K562 (cell line): Measurements from ENCODE around the gene MRRF. TPM values are rescaled to one million over a fixed set of nuclear protein-coding genes. Genes with fewer than 3 reads are reported as not detected.
A peak's percentile ranks its signal among the peaks of the same experiment; 100 is the strongest.

ENCODE experiments used
- ATAC-seq: fragments of 200-7000 bp; cut with Tn5 transposase; 3 replicates; pipeline ENCODE4 v1.9.1; 2020; ENCODE audit warnings: moderate library complexity
- BruUV-seq: library from RNA; stranded (reverse); fragments of 400-500 nt; replicated peaks from 2 replicates; lab custom pipeline; 2021; lab: Mats Ljungman, UMichigan
- CTCF ChIA-PET: fragments of 300-600 bp; formaldehyde crosslinking; extraction: SDS; loops from one replicate; lab custom pipeline; 2021; ENCODE audit warnings: low intra/inter-chr PET ratio; lab: Yijun Ruan, JAX
- POLR2A ChIA-PET: fragments of 300-600, 350-650 bp; sonication (Branson Sonifier 250); formaldehyde crosslinking; extraction: SDS; loops from one replicate; lab custom pipeline; 2021; ENCODE audit warnings: antibody characterized with exemption, inconsistent platforms; lab: Yijun Ruan, JAX
- DNase-seq, 4 experiments: peaks; one replicate each; pipeline versions ENCODE4 v3.0.0 to v3.0.0-alpha.2; 2011 to 2018; ENCODE audit warnings: low spot score in 3 of 4, mixed read lengths in 3 of 4; ENCODE audit errors: extremely low read depth in 1 of 4
- FAIRE-seq: peaks from 2 replicates; lab custom pipeline; 2011; peaks lifted over from hg19 to GRCh38; lab: Jason Lieb, UNC
- H2AFZ ChIP-seq: 2 replicates; pipeline ENCODE4 v1.6.0; 2011; ENCODE audit warnings: low read depth, low read length, control low read depth, inconsistent platforms
- H3K27ac ChIP-seq: fragments of 200-600 bp; 3 replicates; pipeline ENCODE4 v1.8.0; 2011; ENCODE audit warnings: low read depth, mild to moderate bottlenecking, control low read depth, inconsistent platforms, low read length, moderate library complexity, mixed read lengths; ENCODE audit errors: extremely low read depth
- H3K27me3 ChIP-seq, 2 experiments: fragments of 300-600 bp in 1 of 2; 2 replicates in 1 of 2; 3 replicates in 1 of 2; pipeline versions ENCODE4 v1.6.0 to v1.8.0; 2011; ENCODE audit warnings: inconsistent platforms in 2 of 2, low read length in 2 of 2, mild to moderate bottlenecking in 1 of 2, mixed read lengths in 1 of 2, moderate library complexity in 1 of 2; ENCODE audit not compliant: control insufficient read depth in 2 of 2, insufficient read depth in 2 of 2
- H3K36me3 ChIP-seq: fragments of 300-600 bp; 3 replicates; pipeline ENCODE4 v1.8.0; 2011; ENCODE audit warnings: mild to moderate bottlenecking, low read length, inconsistent platforms; ENCODE audit not compliant: control insufficient read depth, insufficient read depth
- H3K4me1 ChIP-seq, 2 experiments: fragments of 200-600 bp in 1 of 2; replicated peaks in 1 of 2; 2 replicates in 1 of 2; 3 replicates in 1 of 2; pipeline versions ENCODE4 v1.5.1 to v1.8.0; 2011; ENCODE audit warnings: inconsistent platforms in 2 of 2, low read length in 2 of 2, mild to moderate bottlenecking in 1 of 2, mixed read lengths in 1 of 2, moderate library complexity in 1 of 2; ENCODE audit not compliant: control insufficient read depth in 2 of 2, insufficient read depth in 2 of 2
- H3K4me2 ChIP-seq: 2 replicates; pipeline ENCODE4 v1.6.1; 2011; ENCODE audit warnings: low read length, control low read depth, inconsistent platforms, mixed read lengths; ENCODE audit not compliant: insufficient read depth
- H3K4me3 ChIP-seq: fragments of 200-600 bp; sonication (generic), shearing (Covaris generic); 2 replicates; pipeline ENCODE4 v1.5.1; 2016; ENCODE audit warnings: control low read depth, inconsistent platforms
- H3K79me2 ChIP-seq: fragments of 200-600 bp; 3 replicates; pipeline ENCODE4 v1.8.0; 2011; ENCODE audit warnings: low read length, inconsistent platforms; ENCODE audit not compliant: control insufficient read depth, insufficient read depth
- H3K9ac ChIP-seq, 2 experiments: 2 replicates each; pipeline versions ENCODE4 v1.6.0 to v1.6.1; 2011; ENCODE audit warnings: low read depth in 2 of 2, low read length in 2 of 2, control low read depth in 1 of 2, inconsistent platforms in 1 of 2, mild to moderate bottlenecking in 1 of 2, mixed read lengths in 1 of 2; ENCODE audit not compliant: insufficient read depth in 1 of 2
- H3K9me1 ChIP-seq: one replicate; pipeline ENCODE4 v1.6.0; 2011; ENCODE audit warnings: inconsistent platforms, mild to moderate bottlenecking, low read length, moderate library complexity; ENCODE audit not compliant: control insufficient read depth, insufficient read depth
- H3K9me3 ChIP-seq: replicated peaks from 2 replicates; pipeline ENCODE4 v1.5.1; 2011; ENCODE audit warnings: low read depth, low read length, inconsistent platforms; ENCODE audit not compliant: control insufficient read depth, insufficient read depth
- H4K20me1 ChIP-seq: replicated peaks from 2 replicates; pipeline ENCODE4 v1.6.1; 2011; ENCODE audit warnings: low read length, inconsistent platforms, mixed read lengths; ENCODE audit not compliant: control insufficient read depth, insufficient read depth
- BCLAF1 ChIP-seq, 2 experiments: fragments of 450-650 bp in 1 of 2; IDR thresholded peaks; 2 replicates each; pipeline ENCODE4 v1.6.1; 2011 to 2017; ENCODE audit warnings: low read depth in 2 of 2, antibody characterized with exemption in 1 of 2, borderline replicate concordance in 1 of 2, low read length in 1 of 2, mild to moderate bottlenecking in 1 of 2, mixed read lengths in 1 of 2; ENCODE audit not compliant: control insufficient read depth in 1 of 2
- BCOR ChIP-seq: fragments of 450-650 bp; IDR thresholded peaks from 2 replicates; pipeline ENCODE4 v1.6.1; 2016
- E2F1 ChIP-seq: sonication (generic); formaldehyde crosslinking; IDR thresholded peaks from 2 replicates; pipeline ENCODE4 v1.8.1; 2023; ENCODE audit warnings: mild to moderate bottlenecking, missing genetic modification reagents, moderate library complexity
- EWSR1 ChIP-seq: fragments of 450-650 bp; IDR thresholded peaks from 2 replicates; pipeline ENCODE4 v1.6.1; 2018; ENCODE audit warnings: borderline replicate concordance, mild to moderate bottlenecking, low read depth, moderate library complexity; ENCODE audit not compliant: partially characterized antibody
- GATAD2B ChIP-seq: fragments of 450-650 bp; IDR thresholded peaks from 2 replicates; pipeline ENCODE4 v1.6.1; 2017; ENCODE audit warnings: mild to moderate bottlenecking, borderline replicate concordance
- HLTF ChIP-seq: fragments of 450-650 bp; IDR thresholded peaks from 2 replicates; pipeline ENCODE4 v1.6.1; 2016
- HOMEZ ChIP-seq: fragments of 250-450 bp; sonication (Bioruptor Pico); IDR thresholded peaks from 2 replicates; pipeline ENCODE4 v1.4.0; 2020; ENCODE audit warnings: mild to moderate bottlenecking, moderate library complexity
- KLF6 ChIP-seq: fragments of 250-450 bp; sonication (Bioruptor Pico); IDR thresholded peaks from 2 replicates; pipeline ENCODE4 v1.4.0; 2020; ENCODE audit warnings: mild to moderate bottlenecking, moderate library complexity, borderline replicate concordance
- MYNN ChIP-seq, 2 experiments: sonication (generic); formaldehyde crosslinking in 1 of 2; IDR thresholded peaks; 2 replicates each; pipeline versions ENCODE4 v1.5.0 to v1.6.1; 2016 to 2020; ENCODE audit warnings: antibody characterized with exemption in 1 of 2, missing genetic modification reagents in 1 of 2
- NFATC3 ChIP-seq: fragments of 450-650 bp; IDR thresholded peaks from 2 replicates; pipeline ENCODE4 v1.6.1; 2017; ENCODE audit warnings: mild to moderate bottlenecking
- NR2F6 ChIP-seq: fragments of 450-650 bp; formaldehyde crosslinking; IDR thresholded peaks from 2 replicates; pipeline ENCODE4 v1.4.0; 2020; ENCODE audit warnings: mild to moderate bottlenecking
- RBM39 ChIP-seq: fragments of 200-400 bp; formaldehyde crosslinking; optimal IDR thresholded peaks from 2 replicates; pipeline ENCODE3; 2018; ENCODE audit warnings: low read depth, low read length
- STAT5B ChIP-seq: fragments of 250-450 bp; sonication (Bioruptor Pico); IDR thresholded peaks from 2 replicates; pipeline ENCODE4 v1.8.0; 2021; ENCODE audit warnings: mild to moderate bottlenecking, inconsistent platforms
- ZNF316 ChIP-seq: fragments of 450-650 bp; IDR thresholded peaks from 2 replicates; pipeline ENCODE4 v1.6.1; 2016
- ZNF655 ChIP-seq: fragments of 250-450 bp; sonication (Bioruptor Pico); IDR thresholded peaks from 2 replicates; pipeline ENCODE4 v1.5.0; 2021
- WGBS: fragments of 100-300 bp; shearing (Covaris generic); methylation state at CpG from one replicate; pipeline ENCODE4 v1.1.6; 2016; ENCODE audit warnings: low coverage, mixed read lengths; ENCODE audit not compliant: insufficient coverage; ENCODE audit errors: missing lambda C conversion rate; 5-methylcytosine and 5-hydroxymethylcytosine counted together
- in situ Hi-C: fragments of 300-500 bp; cut with MboI; formaldehyde crosslinking; loops from 4 replicates; pipeline ENCODE4 v1.15.0; 2018; ENCODE audit warnings: inconsistent platforms, mixed read lengths
- intact Hi-C: fragments of 100-400 bp; cut with micrococcal nuclease; formaldehyde crosslinking; loops from 2 replicates; pipeline ENCODE4 v1.14.2; 2022
- polyA plus RNA-seq, 8 experiments: library from polyadenylated mRNA; depleted of rRNA in 4 of 8; stranded (reverse) in 5 of 8; unstranded in 3 of 8; fragments of >200 nt; fragmentation: Nextera tagmentation in 2 of 8; fragmentation: Illumina TruSeq in 1 of 8; extraction: Ambion mirVana in 2 of 8; extraction: Trizol in 1 of 8; gene quantifications; 2 replicates each; pipeline versions ENCODE4 v1.2.1 to v1.2.3, GENCODE V29; 2011 to 2014; ENCODE audit warnings: inconsistent platforms in 1 of 8, missing spikeins in 1 of 8
- total RNA-seq, 7 experiments: library from RNA; depleted of rRNA in 6 of 7; stranded (reverse); fragments of >200 nt in 6 of 7; fragmentation: Illumina TruSeq in 2 of 7; extraction: Trizol in 2 of 7; gene quantifications; 2 replicates each; pipeline versions ENCODE4 v1.2.1 to v1.2.3, GENCODE V29; 2011 to 2021; ENCODE audit warnings: low replicate concordance in 1 of 7

The MRRF gene
- total and polyA plus RNA-seq, 9 of the 15 experiments (the other 6 are each of a cell fraction or from before 2014, with no cell fraction given), result 55.0 to 105 (median 81.2) TPM

GRCh38 chr9:122331523-122331927 lies 66.8 kb downstream of the MRRF start:
- H3K79me2 ChIP-seq, result no peaks in the 10 kb centered on the region
- peak overlapping the region; percentile 51; the same call in 1 of the 3 replicates for H3K27ac ChIP-seq
- ATAC-seq (peak; percentile 37), DNase-seq (peak; percentile 39 to 75 (median 52)), FAIRE-seq (peak; percentile 94)
- H2AFZ ChIP-seq, result peak overlapping the region; percentile 22; the same call in 1 of the 2 replicates
- CTCF ChIA-PET, result no interaction called here
- H4K20me1 ChIP-seq, result no peaks in the 10 kb centered on the region
- peaks cover 2% of the 10 kb centered on the region for H3K9me1 ChIP-seq
- H3K36me3 ChIP-seq, result peaks cover 32% of the 10 kb centered on the region; the same call in 2 of the 3 replicates
- no peaks in the 10 kb centered on the region for H3K27me3 ChIP-seq
- H3K4me3 ChIP-seq, result no peak overlapping the region; the same call in 1 of the 2 replicates
- H3K4me1 ChIP-seq, result peaks cover 14 to 26% of the 10 kb centered on the region in 2 experiments
- WGBS, result 0% methylated on average over 2 of the region's 3 CpGs
- peak overlapping the region; percentile 34 to 67; a peak in 3 of 4 replicates for H3K9ac ChIP-seq
- H3K4me2 ChIP-seq, result peak overlapping the region; percentile 73
- BruUV-seq, result no TSS peak
- no peaks in the 10 kb centered on the region for H3K9me3 ChIP-seq
- intact Hi-C loops (no loop called here), in situ Hi-C loops (loop anchor here (25.0 kb wide), 1 partner anchor 644 kb away; no protein-coding TSS in a partner anchor)
- POLR2A ChIA-PET, result interaction anchor here (0.7 kb wide), 1 partner anchor 10 kb away, joined by 3 read pairs; no protein-coding TSS in a partner anchor
- no peak for TF ChIP-seq MYNN (IDR thresholded peaks at IDR 0.05)
- TF ChIP-seq MYNN (CRISPR knock-in tag; IDR thresholded peaks at IDR 0.05), result no peak
- no peak for TF ChIP-seq ZNF316
- TF ChIP-seq RBM39, result no peak
- no peak for TF ChIP-seq STAT5B
- no peak for TF ChIP-seq BCLAF1 (IDR thresholded peaks at IDR 0.05; ENCODE audit: borderline replicate concordance in 1 of 2, control insufficient read depth in 1 of 2, low read depth in 2 of 2, low read length in 1 of 2)
- TF ChIP-seq NFATC3, result no peak
- peak; percentile 32; the same call in 1 of the 2 replicates for TF ChIP-seq BCOR
- no peak for TF ChIP-seq EWSR1
- 0 out of 2 replicates have a peak, but pooled peaks have one; percentile 60 for TF ChIP-seq HLTF
- TF ChIP-seq E2F1 (CRISPR knock-in tag), result no peak
- TF ChIP-seq KLF6 (CRISPR knock-in tag), result no peak
- TF ChIP-seq ZNF655 (CRISPR knock-in tag), result no peak
- TF ChIP-seq NR2F6 (CRISPR knock-in tag), result no peak
- no peak for TF ChIP-seq GATAD2B
- TF ChIP-seq HOMEZ (CRISPR knock-in tag), result no peak
